GM20431 (cell line): Measurements from ENCODE around the gene ZNF438.
"Not testable (repeated sequence)": the region's sequence is repeated elsewhere in the genome, so short reads cannot be mapped to it uniquely, and the experiment has no call there.

ENCODE experiments used
- in situ Hi-C: fragments of 300-500 bp; cut with MseI, MboI; formaldehyde crosslinking; loops from one replicate; pipeline ENCODE4 v1.15.0; 2020; ENCODE audit warnings: low sequenced_read_pairs; ENCODE audit not compliant: unreplicated experiment

Gene ZNF438

GRCh38 chr10:30990971-30991646 is 40.6 kb downstream of the ZNF438 start:
- in situ Hi-C loops: no loop called here

DNA sequence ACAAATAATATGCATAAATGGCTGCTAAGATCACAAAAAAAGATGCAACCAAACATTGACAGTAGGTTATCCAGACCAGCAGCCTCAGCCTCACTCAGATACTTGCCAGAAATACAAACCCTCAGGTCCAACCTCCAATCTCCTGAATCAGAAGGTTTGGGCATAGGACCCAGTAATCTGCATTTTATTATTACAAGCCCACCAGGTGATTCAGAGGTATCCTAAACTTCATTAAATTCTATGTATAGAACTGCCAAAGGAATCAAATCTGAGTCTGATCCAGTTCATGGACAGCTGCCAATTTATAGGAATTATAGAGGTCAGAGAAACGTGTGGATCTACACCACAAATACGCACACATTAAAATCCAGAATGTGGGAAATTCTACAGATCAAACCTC is 41.3 kb downstream of the ZNF438 start:
- in situ Hi-C loops: no loop called here

DNA sequence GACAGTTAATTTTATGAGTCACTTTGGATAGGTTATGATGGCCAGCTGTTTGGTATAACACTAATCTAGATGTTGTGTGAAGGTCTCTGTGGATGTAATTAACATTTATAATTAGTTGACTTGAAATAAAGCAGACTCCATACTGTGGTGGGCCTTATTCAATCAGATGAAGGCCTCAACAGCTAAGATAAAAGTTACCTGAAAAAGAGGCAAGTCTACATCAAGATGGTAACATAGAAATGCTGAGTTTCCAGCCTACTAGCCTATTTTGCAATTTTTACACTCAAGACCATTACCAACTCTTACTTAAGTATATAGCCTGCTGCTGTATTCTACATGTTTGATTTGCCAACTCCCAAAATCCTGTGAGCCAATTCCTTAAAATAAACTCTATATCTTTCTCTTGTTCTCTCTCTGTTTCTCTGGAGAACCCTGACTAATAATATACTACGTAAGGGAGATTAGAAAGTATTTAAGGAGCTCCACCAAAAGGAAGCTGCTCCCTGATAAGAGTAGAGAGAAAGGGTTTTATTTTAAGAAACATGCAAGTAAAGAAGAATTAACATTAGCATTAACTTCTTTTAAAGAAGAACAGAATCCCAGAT is 42.7 kb downstream of the ZNF438 start:
- in situ Hi-C loops: no loop called here

GRCh38 chr10:30987463-30987862 is 44.2 kb downstream of the ZNF438 start:
- in situ Hi-C loops: no loop called here

- in situ Hi-C loops: no loop called here
Measured at GRCh38 chr10:30986053-30986555, 45.6 kb downstream of the ZNF438 start.

- in situ Hi-C loops: no loop called here
Measured at GRCh38 chr10:30985512-30985911, 46.2 kb downstream of the ZNF438 start.

- in situ Hi-C loops: no loop called here
Measured at GRCh38 chr10:30984563-30985328, 46.9 kb downstream of the ZNF438 start.

DNA sequence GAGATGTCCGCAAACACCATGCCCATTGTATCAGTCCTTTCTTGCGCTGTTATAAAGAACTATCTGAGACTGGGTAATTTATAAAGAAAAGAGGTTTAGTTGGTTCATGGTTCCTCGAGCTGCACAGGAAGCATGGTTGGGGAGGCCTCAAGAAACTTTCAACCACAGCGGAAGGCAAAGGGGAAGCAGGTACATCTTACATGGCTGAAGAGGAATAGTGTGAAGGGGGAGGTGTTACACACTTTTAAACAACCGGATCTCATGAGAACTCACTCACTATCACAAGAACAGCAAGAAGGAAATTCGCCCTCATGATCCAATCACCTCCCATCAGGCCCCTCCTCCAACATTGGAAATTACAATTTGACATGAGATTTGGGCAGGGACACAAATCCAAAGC is 48.5 kb downstream of the ZNF438 start:
- in situ Hi-C loops: not testable (repeated sequence)

DNA sequence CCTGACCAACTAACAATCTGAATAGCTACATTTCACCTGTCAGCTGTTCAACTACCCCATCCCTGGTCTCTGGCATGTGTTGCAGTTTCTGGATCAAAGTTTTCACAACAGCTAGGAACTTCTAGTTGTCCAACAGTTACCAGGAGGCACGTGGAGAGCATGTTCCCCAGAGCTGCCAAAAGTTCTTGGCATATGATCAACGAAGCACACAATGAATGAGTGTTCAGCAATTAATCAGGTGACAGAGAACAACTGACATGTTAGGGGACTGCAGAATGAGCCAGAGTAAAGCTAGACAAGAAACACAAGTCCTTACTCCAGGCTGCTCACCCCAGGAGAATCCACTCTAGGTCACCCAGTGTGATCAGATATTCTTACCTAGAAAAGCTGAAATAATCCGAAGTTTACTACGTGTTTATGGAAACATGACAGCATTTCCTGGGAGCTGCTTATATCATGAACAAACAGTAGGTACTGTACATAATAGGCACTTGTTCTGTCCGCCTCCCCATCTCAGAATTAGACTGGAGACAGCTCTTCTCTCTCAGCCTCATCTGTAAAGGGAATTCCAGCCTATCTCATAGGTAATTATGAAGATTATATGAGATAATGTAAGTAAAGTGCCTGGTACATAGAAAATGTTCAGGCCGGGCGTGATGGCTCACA is 50.6 kb downstream of the ZNF438 start:
- in situ Hi-C loops: no loop called here

- in situ Hi-C loops: no loop called here
Measured at GRCh38 chr10:30979956-30980355, 51.7 kb downstream of the ZNF438 start.

- in situ Hi-C loops: no loop called here
Measured at GRCh38 chr10:30978843-30979242, 52.8 kb downstream of the ZNF438 start.

DNA sequence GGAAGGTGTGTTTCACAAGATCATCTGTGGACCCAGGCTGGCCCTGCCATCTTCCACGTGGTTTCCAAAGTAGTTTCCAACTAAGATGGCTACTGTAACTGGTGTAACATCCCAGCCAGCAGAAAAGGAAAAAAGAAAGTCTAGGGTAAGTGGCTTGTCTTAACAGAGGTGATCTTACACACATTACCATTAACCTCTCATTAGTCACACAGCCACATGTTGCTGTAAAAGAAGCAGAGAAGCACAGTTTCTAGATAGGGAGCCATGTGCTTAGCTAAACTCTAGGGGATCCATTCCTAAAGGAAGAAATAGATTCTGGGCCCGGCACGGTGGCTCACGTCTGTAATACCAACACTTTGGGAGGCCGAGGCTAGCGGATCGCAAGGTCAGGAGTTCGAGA is 54.3 kb downstream of the ZNF438 start:
- in situ Hi-C loops: no loop called here

DNA sequence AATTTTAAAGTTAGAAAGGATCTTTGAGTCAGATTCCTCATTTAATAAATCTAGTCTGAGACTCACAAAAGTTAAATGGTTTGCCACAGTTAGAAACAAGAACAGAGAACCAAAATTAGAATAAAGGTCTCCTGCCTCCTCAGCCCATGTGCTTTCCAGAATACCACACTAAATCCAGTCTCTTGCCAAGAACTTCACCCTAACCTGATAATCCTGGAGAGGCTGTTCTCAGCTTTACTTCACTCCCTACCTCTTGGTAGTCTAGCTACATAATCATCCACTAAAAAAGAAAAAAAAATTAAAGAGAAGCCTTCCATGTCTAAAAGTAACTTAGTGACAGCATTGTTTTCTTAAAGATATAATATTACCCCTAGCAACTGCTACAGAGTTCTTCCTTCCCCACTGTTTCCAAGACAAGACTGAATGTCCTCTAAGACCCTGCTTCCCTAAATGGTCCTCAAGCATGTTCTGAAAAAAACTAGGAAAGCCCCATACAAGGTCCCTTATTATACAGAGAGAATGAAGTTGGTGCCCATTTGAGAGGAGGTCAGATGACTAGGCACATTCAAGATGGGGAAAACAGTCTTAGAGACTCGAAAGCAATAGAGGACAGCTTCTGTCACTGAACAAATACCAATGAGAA is 56.8 kb downstream of the ZNF438 start:
- in situ Hi-C loops: no loop called here

- in situ Hi-C loops: no loop called here
Measured at GRCh38 chr10:30974355-30974754, 57.3 kb downstream of the ZNF438 start.

DNA sequence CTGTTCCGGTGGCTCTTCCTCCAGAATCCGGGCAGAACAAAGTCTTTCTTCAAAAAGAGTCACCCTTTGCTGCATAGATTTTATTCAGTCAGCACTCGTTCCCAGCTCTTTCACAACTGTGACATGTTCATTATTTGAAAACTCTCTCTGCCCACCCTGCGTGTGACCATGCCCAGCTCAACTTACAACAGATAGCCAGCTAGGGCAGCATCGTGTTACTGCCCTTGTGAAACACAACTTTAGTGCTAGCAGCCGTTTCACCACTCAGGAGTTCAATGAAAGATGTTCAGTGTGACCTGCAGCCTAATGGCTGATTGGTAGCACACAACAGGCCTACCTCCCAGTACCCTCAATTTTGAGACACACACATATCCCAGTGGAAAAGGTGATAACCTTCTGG is 57.9 kb downstream of the ZNF438 start:
- in situ Hi-C loops: no loop called here

GRCh38 chr10:30970760-30971460 is 60.8 kb downstream of the ZNF438 start:
- in situ Hi-C loops: no loop called here

DNA sequence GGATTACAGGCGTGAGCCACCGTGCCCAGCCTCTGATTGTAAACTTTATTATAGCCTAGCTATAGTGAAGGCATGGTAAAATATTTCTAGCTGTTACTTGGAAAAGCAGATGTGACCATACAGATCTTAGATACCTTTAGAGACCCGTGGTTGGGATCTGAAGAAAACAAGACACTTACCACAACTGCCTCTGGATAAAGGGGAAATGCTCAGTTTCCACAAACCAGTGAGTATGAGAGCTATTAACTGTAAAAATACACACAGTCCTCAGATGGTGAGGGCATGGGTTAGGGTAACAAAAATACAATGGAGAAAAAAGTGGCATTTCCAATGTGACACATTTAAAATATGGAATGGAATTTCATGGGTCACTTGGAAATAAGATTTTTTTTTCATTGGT is 63.0 kb downstream of the ZNF438 start:
- in situ Hi-C loops: no loop called here

- in situ Hi-C loops: no loop called here
Measured at GRCh38 chr10:30967650-30968410, 63.8 kb downstream of the ZNF438 start.
